Esophagus squamous epithelium (tissue), 4 donors: ENCODE measurements around the gene MBNL1.

Experiments
- CTCF ChIP-seq, 6 experiments: fragments of 450-650 bp in 4 of 6; fragments of 200-600 bp in 2 of 6; sonication (generic) in 2 of 6; IDR thresholded peaks; one replicate each; pipeline ENCODE4 v1.5.1; 2016 to 2019; ENCODE audit warnings: antibody characterized with exemption in 6 of 6, mild to moderate bottlenecking in 4 of 6, moderate library complexity in 4 of 6
- POLR2A ChIP-seq, 4 donors: fragments of 450-650 bp; IDR thresholded peaks; one replicate each; pipeline ENCODE4 v1.6.1; 2017; ENCODE audit warnings: antibody characterized with exemption in 4 of 4, mild to moderate bottlenecking in 4 of 4, moderate library complexity in 3 of 4

GRCh38 chr3:152404976-152405375, 136.2 kb downstream of the MBNL1 start:
- no peak for TF ChIP-seq CTCF (IDR thresholded peaks at IDR 0.05)
- no peak for TF ChIP-seq POLR2A (IDR thresholded peaks at IDR 0.05)
